AG08395 (cell line): ENCODE results near the gene GRID2IP.
A peak's percentile ranks its signal among the peaks of the same experiment; 100 is the strongest.
"Not testable (repeated sequence)": the region's sequence is repeated elsewhere in the genome, so short reads cannot be mapped to it uniquely, and the experiment has no call there.

Experiments
- DNase-seq: peaks from one replicate; pipeline ENCODE4 v3.0.0; 2012; ENCODE audit warnings: mixed read lengths, low spot score

GRID2IP gene

GRCh38 chr7:6487184-6487545 is 64.1 kb downstream of the GRID2IP start:
- no peak for DNase-seq

- no peak for DNase-seq
These were observed 64.7 kb downstream of the GRID2IP start for GRCh38 chr7:6486438-6487183.

DNA sequence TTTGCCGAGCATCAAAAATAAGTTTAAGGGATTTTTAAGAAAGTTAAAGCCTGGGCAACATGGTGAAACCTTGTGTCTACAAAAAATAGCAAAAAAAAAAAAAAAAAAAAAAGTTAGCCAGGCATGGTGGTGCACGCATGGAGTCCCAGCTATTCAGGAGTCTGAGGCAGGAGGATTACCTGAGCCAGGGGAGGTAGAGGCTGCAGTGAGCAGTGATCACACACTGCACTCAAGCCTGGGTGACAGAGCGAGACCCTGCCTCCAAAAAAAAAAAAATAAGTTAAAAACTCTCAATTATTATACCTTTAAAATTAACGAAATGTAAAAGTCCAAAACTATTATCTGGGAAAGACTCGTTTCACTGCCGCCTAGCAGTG is 68.5 kb downstream of the GRID2IP start:
- no peak for DNase-seq

GRCh38 chr7:6482307-6482706 is 69.0 kb downstream of the GRID2IP start:
- no peak for DNase-seq

DNA sequence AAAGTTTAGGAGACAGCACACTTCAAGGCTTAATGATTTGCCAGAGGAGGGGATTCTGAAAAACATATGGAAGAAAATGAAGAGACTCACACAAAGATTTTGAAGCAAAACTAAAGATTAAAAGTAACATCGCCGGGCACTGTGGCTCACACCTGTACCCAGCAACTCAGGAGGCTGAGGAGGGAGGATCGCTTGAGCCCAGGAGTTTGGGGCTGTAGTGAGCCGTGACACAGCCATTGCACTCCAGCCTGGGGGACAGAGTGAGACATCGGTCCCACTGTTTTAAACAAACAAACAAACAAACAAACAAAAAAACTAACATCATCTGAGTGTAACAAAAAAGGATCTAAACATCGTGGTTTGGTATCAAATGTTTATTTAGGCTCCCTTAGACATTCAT is 69.8 kb downstream of the GRID2IP start:
- no peak for DNase-seq

GRCh38 chr7:6480323-6480660 is 71.0 kb downstream of the GRID2IP start:
- no peak for DNase-seq

- no peak for DNase-seq
These were observed 72.2 kb downstream of the GRID2IP start for GRCh38 chr7:6479067-6479466.

- no peak for DNase-seq
These were observed 73.1 kb downstream of the GRID2IP start for GRCh38 chr7:6478186-6478585.

DNA sequence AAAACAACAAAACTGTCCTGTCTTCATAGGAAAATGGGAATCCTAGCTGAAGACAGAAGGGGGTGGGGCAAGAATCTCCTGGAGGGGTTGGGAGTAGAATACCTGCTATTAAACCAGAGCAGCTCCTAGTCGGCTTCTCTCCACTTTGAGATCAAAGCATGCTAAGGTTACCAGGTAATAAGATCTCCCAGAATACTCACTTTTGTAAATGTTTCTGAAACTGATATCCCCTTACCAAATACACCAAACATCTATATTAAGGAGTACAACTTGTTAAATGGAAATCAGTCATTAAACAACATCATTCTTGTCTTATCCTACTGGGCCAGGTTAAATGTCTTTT is 74.0 kb downstream of the GRID2IP start:
- DNase-seq: no peak

GRCh38 chr7:6476596-6477317 is 74.5 kb downstream of the GRID2IP start:
- DNase-seq: no peak

- no peak for DNase-seq
These were observed 75.7 kb downstream of the GRID2IP start for GRCh38 chr7:6475433-6476186.

- no peak for DNase-seq
These were observed 85.4 kb downstream of the GRID2IP start for GRCh38 chr7:6465862-6466261.

DNA sequence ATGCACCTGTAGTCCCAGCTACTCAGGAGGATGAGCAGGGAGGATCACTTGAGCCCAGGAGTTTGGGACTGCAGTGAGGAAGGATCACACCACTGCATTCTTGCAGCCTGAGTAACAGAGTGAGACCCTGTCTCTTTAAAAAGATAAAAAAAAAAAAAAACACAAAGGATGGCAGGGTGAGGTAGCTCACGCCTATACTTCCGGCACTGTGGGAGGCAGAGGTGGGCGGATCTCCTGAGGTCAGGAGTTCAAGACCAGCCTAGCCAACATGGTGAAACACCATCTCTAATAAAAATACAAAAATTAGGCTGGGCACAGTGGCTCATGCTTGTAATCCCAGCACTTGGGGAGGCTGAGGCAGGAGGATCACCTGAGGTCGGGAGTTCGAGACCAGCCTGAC is 87.7 kb downstream of the GRID2IP start:
- not testable (repeated sequence) for DNase-seq

- no peak for DNase-seq
These were observed 89.2 kb downstream of the GRID2IP start for GRCh38 chr7:6461946-6462550.

- no peak for DNase-seq
These were observed 90.2 kb downstream of the GRID2IP start for GRCh38 chr7:6460990-6461584.

GRCh38 chr7:6460303-6460702 is 91.0 kb downstream of the GRID2IP start:
- no peak for DNase-seq

GRCh38 chr7:6458676-6459075 is 92.6 kb downstream of the GRID2IP start:
- not testable (repeated sequence) for DNase-seq

DNA sequence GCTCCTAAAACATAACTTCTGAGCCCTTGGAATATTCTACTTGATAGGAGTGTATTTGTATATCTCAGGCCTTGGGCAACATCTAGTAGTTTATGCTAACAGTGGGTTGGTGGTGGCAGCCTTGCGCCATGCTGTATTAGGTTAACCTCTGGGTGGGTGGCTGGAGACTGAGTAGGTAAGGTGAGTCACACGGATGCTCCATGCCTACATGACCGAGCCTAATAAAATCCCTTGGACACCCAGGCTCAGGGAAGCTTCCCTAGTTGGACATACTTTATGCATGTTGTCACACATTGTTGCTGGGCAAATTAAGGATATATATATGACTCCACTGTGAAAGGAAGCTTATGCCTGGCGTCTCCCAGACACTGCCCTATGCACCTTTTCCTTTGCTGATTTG is 97.5 kb downstream of the GRID2IP start:
- peak; percentile 72 for DNase-seq

DNA sequence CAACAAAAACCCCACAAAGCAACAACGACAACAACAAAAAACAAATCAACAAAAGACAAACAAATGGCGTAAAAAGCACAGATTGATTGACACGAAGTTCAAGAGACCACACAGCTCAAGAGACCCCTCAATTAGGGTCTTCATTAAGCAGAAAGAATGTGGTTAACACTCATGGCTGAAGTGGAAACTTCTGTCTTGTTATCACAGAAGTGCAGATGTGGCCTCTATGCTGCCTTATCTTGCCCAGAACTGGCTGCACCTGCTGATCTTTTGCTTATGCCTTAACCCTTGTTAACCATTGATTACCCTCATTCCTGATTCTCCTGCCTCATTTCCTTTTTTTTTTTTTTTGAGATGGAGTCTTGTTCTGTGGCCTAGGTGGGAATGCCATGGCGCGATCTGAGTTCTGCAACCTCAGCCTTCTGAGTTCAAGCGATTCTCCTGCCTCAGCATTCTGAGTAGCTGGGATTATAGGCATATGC is 100.0 kb downstream of the GRID2IP start:
- DNase-seq: no peak

DNA sequence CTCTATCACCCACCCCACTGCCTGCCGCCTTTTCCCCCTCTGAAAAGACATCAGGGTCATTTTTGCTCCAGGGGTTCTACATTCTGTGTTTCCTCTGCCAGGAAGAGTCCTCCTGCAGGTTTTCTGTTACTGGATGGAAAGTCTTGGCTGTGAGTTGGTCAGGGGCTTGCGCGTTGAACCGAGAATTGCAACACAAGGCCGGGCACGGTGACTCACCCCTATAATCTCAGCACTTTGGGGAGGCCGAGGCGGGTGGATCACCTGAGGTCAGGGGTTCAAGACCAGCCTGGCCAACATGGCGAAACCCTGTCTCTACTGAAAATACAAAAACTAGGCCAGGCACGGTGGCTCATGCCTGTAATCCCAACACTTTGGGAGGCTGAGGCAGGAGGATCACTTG is 100.7 kb downstream of the GRID2IP start:
- DNase-seq: not testable (repeated sequence)

DNA sequence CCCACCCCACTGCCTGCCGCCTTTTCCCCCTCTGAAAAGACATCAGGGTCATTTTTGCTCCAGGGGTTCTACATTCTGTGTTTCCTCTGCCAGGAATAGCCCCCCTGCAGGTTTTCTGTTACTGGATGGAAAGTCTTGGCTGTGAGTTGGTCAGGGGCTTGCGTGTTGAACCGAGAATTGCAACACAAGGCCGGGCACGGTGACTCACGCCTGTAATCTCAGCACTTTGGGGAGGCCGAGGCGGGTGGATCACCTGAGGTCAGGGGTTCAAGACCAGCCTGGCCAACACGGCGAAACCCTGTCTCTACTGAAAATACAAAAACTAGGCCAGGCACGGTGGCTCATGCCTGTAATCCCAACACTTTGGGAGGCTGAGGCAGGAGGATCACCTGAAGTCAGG is 101.4 kb downstream of the GRID2IP start:
- DNase-seq: not testable (repeated sequence)

DNA sequence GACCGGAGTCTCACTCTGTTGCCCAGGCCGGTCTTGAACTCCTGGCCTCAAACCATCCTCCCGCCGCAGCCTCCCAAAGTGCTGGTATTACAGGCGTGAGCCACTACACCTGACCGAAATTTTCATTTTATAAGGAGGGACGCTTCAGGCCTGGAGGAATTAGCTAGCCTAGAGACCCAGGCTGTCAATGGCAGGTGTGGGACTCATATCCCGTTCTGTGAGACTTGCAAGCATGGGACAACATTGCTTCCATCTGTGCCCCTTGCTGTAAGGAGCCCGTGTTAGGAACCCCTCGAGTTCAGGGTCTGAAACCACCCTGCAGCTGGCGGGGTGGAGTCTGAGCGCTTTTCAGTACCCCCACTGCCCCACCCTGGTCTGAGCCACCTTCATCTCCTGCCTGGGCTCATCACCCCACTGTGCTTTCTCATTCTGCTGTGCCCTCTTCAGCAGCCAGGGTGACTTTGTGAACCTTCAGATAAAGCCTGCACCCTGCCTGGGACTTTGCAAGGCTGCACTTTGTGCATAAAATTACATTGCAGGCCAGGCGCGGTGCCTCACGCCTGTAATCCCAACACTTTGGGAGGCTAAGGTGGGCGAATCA is 102.2 kb downstream of the GRID2IP start:
- DNase-seq: no peak
